KMS-11 (cell line): ENCODE results near the gene SYNCRIP.

Experiments
- H2AFZ ChIP-seq: fragments of 200-600 bp; sonication (generic); 2 replicates; pipeline ENCODE4 v1.6.1; 2016; ENCODE audit warnings: antibody characterized with exemption, mixed run types, low read depth
- H3K27ac ChIP-seq: fragments of 200-600 bp; sonication (generic); 2 replicates; pipeline ENCODE4 v1.6.1; 2016; ENCODE audit warnings: mild to moderate bottlenecking, mixed run types
- H3K27me3 ChIP-seq: fragments of 200-600 bp; sonication (generic); 2 replicates; pipeline ENCODE4 v1.6.1; 2017; ENCODE audit warnings: mild to moderate bottlenecking, low read depth, mixed run types, moderate library complexity; ENCODE audit not compliant: insufficient read depth
- H3K36me3 ChIP-seq: fragments of 200-600 bp; sonication (generic); 2 replicates; pipeline ENCODE4 v1.6.1; 2017; ENCODE audit warnings: mild to moderate bottlenecking, mixed run types; ENCODE audit not compliant: insufficient read depth
- H3K4me1 ChIP-seq: fragments of 200-600 bp; sonication (generic); 2 replicates; pipeline ENCODE4 v1.6.1; 2016; ENCODE audit warnings: mild to moderate bottlenecking, low read depth, mixed run types; ENCODE audit not compliant: poor library complexity, severe bottlenecking
- H3K4me2 ChIP-seq: fragments of 200-600 bp; sonication (generic); 2 replicates; pipeline ENCODE4 v1.7.0; 2016; ENCODE audit warnings: mild to moderate bottlenecking, mixed run types
- H3K4me3 ChIP-seq: fragments of 200-600 bp; sonication (generic); IDR thresholded peaks from 2 replicates; pipeline ENCODE4 v1.6.1; 2017; ENCODE audit warnings: low read depth, low read length, mixed read lengths; ENCODE audit not compliant: insufficient read depth
- H3K79me2 ChIP-seq: fragments of 200-600 bp; sonication (generic); 2 replicates; pipeline ENCODE4 v1.6.1; 2016; ENCODE audit warnings: low read depth, mixed run types; ENCODE audit not compliant: insufficient read depth
- H3K9ac ChIP-seq: fragments of 200-600 bp; sonication (generic); 2 replicates; pipeline ENCODE4 v1.6.1; 2016; ENCODE audit warnings: mild to moderate bottlenecking, mixed run types
- H4K20me1 ChIP-seq: fragments of 200-600 bp; sonication (generic); 2 replicates; pipeline ENCODE4 v1.6.1; 2016; ENCODE audit warnings: mild to moderate bottlenecking, mixed run types; ENCODE audit not compliant: insufficient read depth
- TF ChIP-seq, protein P1 (sequence below): fragments of 200-600 bp; sonication (generic); conservative IDR thresholded peaks from 2 replicates; pipeline ENCODE4 v1.6.1; 2017; ENCODE audit warnings: low read depth, mild to moderate bottlenecking, antibody characterized with exemption, low read length, moderate library complexity, mixed read lengths

SYNCRIP gene

DNA sequence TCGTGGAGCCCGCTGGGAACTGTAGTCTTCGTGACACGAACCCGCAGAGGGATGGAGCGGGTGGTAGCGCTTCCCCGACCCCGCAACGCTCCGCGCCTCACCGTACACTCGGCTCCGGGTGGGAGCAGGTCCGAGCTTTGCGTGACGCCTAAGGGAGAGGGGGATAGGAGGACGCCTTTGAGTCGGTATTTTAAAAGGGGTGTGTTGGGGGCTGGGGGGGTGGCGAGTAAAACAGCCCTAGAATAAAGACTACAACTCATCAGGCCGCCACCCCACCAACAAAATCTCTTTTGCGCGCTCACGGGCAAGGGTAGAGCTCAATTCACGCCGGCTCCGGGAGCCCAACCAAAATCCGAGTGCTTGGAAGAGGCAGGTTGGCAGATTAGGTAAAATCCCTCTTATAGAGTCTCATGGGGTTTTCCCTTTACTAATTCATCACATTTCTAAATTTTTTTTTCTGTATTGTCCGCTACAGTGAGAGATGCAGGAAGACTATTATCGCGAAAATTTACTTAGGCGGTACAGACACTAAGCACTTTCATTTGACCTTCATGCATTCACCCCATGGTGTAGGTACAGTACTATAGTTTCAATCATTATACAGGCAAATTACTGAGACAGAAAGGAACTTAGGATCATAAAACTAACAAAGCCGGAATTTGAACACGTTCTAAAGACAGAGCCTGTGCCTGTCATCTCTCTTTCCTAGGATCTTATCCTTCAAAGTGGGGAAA is 48.3 kb downstream of the SYNCRIP start:
- H3K9ac ChIP-seq: peak overlapping the region; percentile 62
- H3K27me3 ChIP-seq: no peaks in the 10 kb centered on the region
- peak overlapping the region; percentile 66 for H2AFZ ChIP-seq
- peak overlapping the region; percentile 77 for H3K4me2 ChIP-seq
- no peaks in the 10 kb centered on the region for H3K36me3 ChIP-seq
- TF ChIP-seq, protein P1, sequence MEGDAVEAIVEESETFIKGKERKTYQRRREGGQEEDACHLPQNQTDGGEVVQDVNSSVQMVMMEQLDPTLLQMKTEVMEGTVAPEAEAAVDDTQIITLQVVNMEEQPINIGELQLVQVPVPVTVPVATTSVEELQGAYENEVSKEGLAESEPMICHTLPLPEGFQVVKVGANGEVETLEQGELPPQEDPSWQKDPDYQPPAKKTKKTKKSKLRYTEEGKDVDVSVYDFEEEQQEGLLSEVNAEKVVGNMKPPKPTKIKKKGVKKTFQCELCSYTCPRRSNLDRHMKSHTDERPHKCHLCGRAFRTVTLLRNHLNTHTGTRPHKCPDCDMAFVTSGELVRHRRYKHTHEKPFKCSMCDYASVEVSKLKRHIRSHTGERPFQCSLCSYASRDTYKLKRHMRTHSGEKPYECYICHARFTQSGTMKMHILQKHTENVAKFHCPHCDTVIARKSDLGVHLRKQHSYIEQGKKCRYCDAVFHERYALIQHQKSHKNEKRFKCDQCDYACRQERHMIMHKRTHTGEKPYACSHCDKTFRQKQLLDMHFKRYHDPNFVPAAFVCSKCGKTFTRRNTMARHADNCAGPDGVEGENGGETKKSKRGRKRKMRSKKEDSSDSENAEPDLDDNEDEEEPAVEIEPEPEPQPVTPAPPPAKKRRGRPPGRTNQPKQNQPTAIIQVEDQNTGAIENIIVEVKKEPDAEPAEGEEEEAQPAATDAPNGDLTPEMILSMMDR: no peak
- H3K4me3 ChIP-seq: no peak overlapping the region
- H3K4me1 ChIP-seq: peaks cover 26% of the 10 kb centered on the region
- no peaks in the 10 kb centered on the region for H4K20me1 ChIP-seq
- no peaks in the 10 kb centered on the region; the same call in 1 of the 2 replicates for H3K79me2 ChIP-seq
- peak overlapping the region; percentile 71 for H3K27ac ChIP-seq

DNA sequence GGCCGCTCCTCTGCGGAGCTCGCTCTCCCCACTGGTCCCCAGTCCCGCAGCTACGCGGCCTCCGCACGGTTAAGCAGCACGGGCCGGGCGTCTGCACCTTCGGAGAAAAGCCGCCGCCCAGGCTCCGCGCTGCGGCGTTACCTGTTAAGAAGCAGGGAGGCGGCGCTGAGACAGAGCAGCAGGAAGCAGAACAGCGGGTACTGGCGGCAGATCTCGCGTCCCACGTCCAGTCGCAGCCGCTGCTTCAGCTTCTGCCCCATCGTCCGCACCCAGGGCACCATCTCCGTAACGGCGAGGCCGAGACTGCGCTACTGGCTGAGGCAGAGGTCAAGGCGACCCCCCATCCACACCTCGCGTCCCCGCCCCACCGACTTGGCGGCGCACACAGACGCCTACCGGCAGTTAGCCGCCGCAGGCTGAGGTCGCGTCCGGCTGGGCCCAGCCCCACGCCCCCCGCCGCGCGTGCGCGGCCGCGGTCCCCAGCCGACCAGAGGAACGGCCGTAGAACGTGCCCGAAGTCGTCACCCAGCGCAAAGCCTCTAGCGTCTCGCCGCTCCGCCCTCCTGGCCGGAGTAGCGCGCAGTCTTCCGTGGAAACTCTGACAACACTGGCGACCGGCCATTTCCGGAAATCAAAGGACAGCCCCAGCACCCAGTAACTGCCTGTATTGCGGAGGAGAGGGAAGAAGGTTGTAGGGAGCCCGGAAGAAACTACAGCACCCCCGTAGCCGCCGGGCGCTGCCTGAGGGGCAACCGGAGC is 49.1 kb downstream of the SYNCRIP start, which contains the start of gene SNX14:
TSS of gene SNX14 (minus strand) at position 421 of the 759 bp plus-strand sequence. CDS start at position 281, 140 bp downstream.
- Histone ChIP-seq H3K4me2 (peak within 1 kb of the TSS; percentile 77), H3K27me3 (no peaks in the 10 kb centered on the region), H3K79me2 (no peaks in the 10 kb centered on the region; the same call in 1 of the 2 replicates), H3K36me3 (no peaks in the 10 kb centered on the region), H3K27ac (peak within 1 kb of the TSS; percentile 71), H3K4me1 (peaks cover 19% of the 10 kb centered on the region), H3K9ac (peak within 1 kb of the TSS; percentile 62), H2AFZ (peak within 1 kb of the TSS; percentile 66), H4K20me1 (no peaks in the 10 kb centered on the region), H3K4me3 (no peak within 1 kb of the TSS)
- TF ChIP-seq, protein P1: no peak

DNA sequence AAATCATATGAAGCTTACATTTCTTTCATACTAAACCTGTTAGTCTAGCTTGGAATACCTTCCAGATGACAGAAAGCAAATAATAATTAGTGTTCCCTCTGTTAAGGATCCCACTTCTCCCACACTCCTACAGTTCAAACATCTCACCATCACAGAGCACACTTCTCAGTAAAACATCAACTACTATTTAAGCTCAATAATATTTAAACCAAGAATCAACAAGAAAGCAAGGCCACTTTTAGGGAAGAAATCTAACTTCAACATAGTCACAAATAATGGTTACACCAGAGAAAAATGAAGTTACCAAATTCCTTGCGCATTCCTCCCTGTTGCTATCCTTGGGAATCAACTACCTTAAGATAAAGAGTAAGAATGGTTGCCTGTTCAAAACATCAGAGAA is 50.7 kb downstream of the SYNCRIP start:
- H2AFZ ChIP-seq: no peak overlapping the region
- H3K4me2 ChIP-seq: peak overlapping the region; percentile 45; the same call in 1 of the 2 replicates
- no peaks in the 10 kb centered on the region; the same call in 1 of the 2 replicates for H3K79me2 ChIP-seq
- no peaks in the 10 kb centered on the region for H3K27me3 ChIP-seq
- TF ChIP-seq, protein P1: no peak
- H3K27ac ChIP-seq: no peak overlapping the region; the same call in 1 of the 2 replicates
- no peak overlapping the region for H3K4me3 ChIP-seq
- H3K4me1 ChIP-seq: peaks cover 16% of the 10 kb centered on the region
- H4K20me1 ChIP-seq: no peaks in the 10 kb centered on the region
- H3K36me3 ChIP-seq: no peaks in the 10 kb centered on the region
- H3K9ac ChIP-seq: no peak overlapping the region

DNA sequence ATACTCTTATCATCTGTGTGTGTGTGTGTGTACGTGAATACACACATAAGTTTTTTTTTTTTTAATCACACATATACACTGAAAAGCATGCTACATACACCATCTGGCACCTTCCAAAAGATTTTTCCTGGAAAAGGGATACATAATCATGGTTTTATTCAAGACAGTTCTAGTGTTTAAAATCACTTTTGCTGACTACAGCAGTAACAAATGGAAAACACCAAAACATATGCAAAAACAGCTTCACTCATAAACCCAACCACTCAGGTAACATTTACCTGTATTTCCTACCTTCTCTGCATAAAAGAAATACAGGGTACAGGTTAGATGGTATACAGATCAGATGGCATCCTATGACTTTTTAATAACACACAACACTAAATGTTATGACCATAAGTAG is 51.5 kb downstream of the SYNCRIP start:
- TF ChIP-seq, protein P1: no peak
- Histone ChIP-seq H3K4me3 (no peak overlapping the region), H3K36me3 (no peaks in the 10 kb centered on the region), H3K4me1 (peaks cover 15% of the 10 kb centered on the region), H3K27me3 (no peaks in the 10 kb centered on the region), H2AFZ (no peak overlapping the region), H4K20me1 (no peaks in the 10 kb centered on the region), H3K27ac (no peak overlapping the region), H3K9ac (no peak overlapping the region), H3K4me2 (no peak overlapping the region), H3K79me2 (no peaks in the 10 kb centered on the region; the same call in 1 of the 2 replicates)
